ENCODE measurements around the gene PCDHGA6. TPM values are rescaled to one million over a fixed set of nuclear protein-coding genes. Genes with fewer than 3 reads are reported as not detected.

The PCDHGA6 gene
- total and polyA plus RNA-seq, 2 of the 8 experiments (the other 6 are each of a cell fraction or from before 2014, with no cell fraction given): 1.4 to 2.0 TPM

DNA sequence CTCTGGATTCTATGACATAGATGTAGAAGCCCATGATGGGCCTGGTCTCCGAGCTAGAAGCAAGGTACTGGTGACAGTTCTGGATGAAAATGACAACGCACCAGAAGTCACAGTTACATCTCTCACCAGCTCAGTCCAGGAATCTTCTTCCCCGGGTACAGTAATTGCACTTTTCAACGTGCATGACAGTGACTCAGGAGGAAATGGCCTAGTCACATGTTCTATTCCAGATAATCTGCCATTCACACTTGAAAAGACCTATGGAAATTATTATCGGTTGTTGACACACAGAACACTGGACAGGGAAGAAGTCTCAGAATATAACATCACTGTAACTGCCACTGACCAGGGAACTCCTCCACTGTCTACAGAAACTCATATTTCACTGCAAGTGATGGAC is 17.6 kb upstream of the PCDHGA6 start:
- Histone ChIP-seq H2BK120ac (replicated peaks; ENCODE audit: low read depth, low read length) (no peak overlapping the region), H3K4me3 (ENCODE audit: extremely low read depth in 1 of 4, insufficient read depth in 2 of 4, low read depth in 3 of 4, low read length in 4 of 4) (no peak overlapping the region), H3K27ac (ENCODE audit: low read depth, low read length) (no peak overlapping the region), H3K56ac (replicated peaks; ENCODE audit: insufficient read length, low read depth, low read length) (no peak overlapping the region), H3K9ac (replicated peaks in 1 of 4; ENCODE audit: extremely low read depth in 1 of 4, low read depth in 3 of 4, low read length in 3 of 4) (no peak overlapping the region), H2BK12ac (ENCODE audit: low read depth, low read length) (no peak overlapping the region), H4K20me1 (replicated peaks in 1 of 2; ENCODE audit: control insufficient read depth in 1 of 2, insufficient read depth in 2 of 2, low read length in 2 of 2) (no peaks in the 10 kb centered on the region), H3K14ac (ENCODE audit: insufficient read length) (no peak overlapping the region), H3K9me3 (ENCODE audit: insufficient read depth in 2 of 2, low read depth in 1 of 2, low read length in 1 of 2) (peaks cover 32 to 50% of the 10 kb centered on the region in 2 experiments), H3K23ac (ENCODE audit: insufficient read length) (no peak overlapping the region), H3K4ac (replicated peaks; ENCODE audit: insufficient read length, low read depth, low read length) (no peak overlapping the region), H3K18ac (ENCODE audit: extremely low read depth, low read length) (no peak overlapping the region), H4K5ac (ENCODE audit: insufficient read length, low read depth, low read length) (no peak overlapping the region), H3K23me2 (ENCODE audit: low read depth, low read length) (no peaks in the 10 kb centered on the region), H2BK20ac (ENCODE audit: low read length) (no peak overlapping the region), H3K36me3 (ENCODE audit: control insufficient read depth in 2 of 4, insufficient read depth in 4 of 4, low read length in 3 of 4) (peaks cover 0 to 13% (median 4%) of the 10 kb centered on the region in 4 experiments; a peak in 4 of 8 replicates), H2BK5ac (ENCODE audit: low read depth, low read length) (no peak overlapping the region), H4K8ac (ENCODE audit: extremely low read depth, insufficient read depth, low read length) (no peak overlapping the region), H3K27me3 (replicated peaks in 1 of 4; ENCODE audit: control insufficient read depth in 3 of 4, extremely low read depth in 1 of 4, insufficient read depth in 3 of 4, low read length in 3 of 4) (no peaks in the 10 kb centered on the region), H2BK15ac (ENCODE audit: low read length) (no peak overlapping the region), H4K91ac (replicated peaks; ENCODE audit: insufficient read length, low read length) (no peak overlapping the region), H3K4me1 (replicated peaks in 1 of 4; ENCODE audit: control insufficient read depth in 3 of 4, insufficient read depth in 4 of 4, low read length in 3 of 4) (0 out of 7 replicates have a peak, but pooled peaks cover 0 to 1% (median 0%) of the 10 kb centered on the region in 4 experiments), H3K79me2 (ENCODE audit: control insufficient read depth in 1 of 2, insufficient read depth in 2 of 2, low read length in 2 of 2) (no peaks in the 10 kb centered on the region), H3K4me2 (ENCODE audit: insufficient read depth in 1 of 2, low read depth in 2 of 2, low read length in 2 of 2) (no peak overlapping the region), H2AK5ac (ENCODE audit: low read depth, low read length) (no peak overlapping the region), H3K79me1 (ENCODE audit: low read depth, low read length) (no peaks in the 10 kb centered on the region), H2AFZ (ENCODE audit: low read length) (no peak overlapping the region)
- FAIRE-seq: no peak
- ChIA-PET POLR2A (ENCODE audit: partially characterized antibody) (interaction anchor here (0.7 kb wide), 1 partner anchor 163 kb away, joined by 3 read pairs; no protein-coding TSS in a partner anchor), CTCF (ENCODE audit: partially characterized antibody) (interaction anchor here (0.8 to 4.4 kb wide), 34 partner anchors 8 to 280 kb away, joined by 3 to 28 read pairs (median 5); partner anchors contain the start of genes PCDHB10, PCDHB14, PCDHB15 and PCDHB2)
- 95% methylated on average over 5 of the region's 5 CpGs; no CpG with 5 or more reads in 1 of the 2 experiments for WGBS, 2 experiments (ENCODE audit: extremely low coverage in 1 of 2, insufficient coverage in 1 of 2, insufficient read length in 1 of 2, insufficient replicate concordance in 2 of 2, low coverage in 1 of 2, low lambda C conversion rate in 2 of 2, missing lambda C conversion rate in 1 of 2)
- TF ChIP-seq RXRA (IDR thresholded peaks at IDR 0.05; ENCODE audit: insufficient read depth, low read depth, low read length): no peak
- no peak for DNase-seq (ENCODE audit: low read depth in 1 of 2, low spot score in 2 of 2)

Measured in H1 (cell line).